BE2C (cell line): ENCODE results near the gene LRRC74B.

ENCODE experiments used
- DNase-seq: peaks from one replicate; pipeline ENCODE4 v3.0.0-alpha.2; 2020
- H3K27me3 ChIP-seq: fragments of 250-450 bp; sonication (Bioruptor Pico); 2 replicates; pipeline ENCODE4 v1.5.1; 2020; ENCODE audit warnings: mild to moderate bottlenecking
- H3K36me3 ChIP-seq: fragments of 250-450 bp; sonication (Bioruptor Pico); 2 replicates; pipeline ENCODE4 v1.5.1; 2020; ENCODE audit warnings: mild to moderate bottlenecking
- H3K4me1 ChIP-seq: fragments of 250-450 bp; sonication (Bioruptor Pico); 2 replicates; pipeline ENCODE4 v1.5.1; 2020
- H3K4me3 ChIP-seq: 2 replicates; pipeline ENCODE4 v1.5.1; 2011; ENCODE audit warnings: low read depth, low read length
- H3K9me3 ChIP-seq: fragments of 250-450 bp; sonication (Bioruptor Pico); 2 replicates; pipeline ENCODE4 v1.5.1; 2020
- TF ChIP-seq, protein P1 (sequence below): IDR thresholded peaks from 2 replicates; pipeline ENCODE4 v1.5.1; 2012; ENCODE audit warnings: mild to moderate bottlenecking, low read depth, low read length

Gene LRRC74B

GRCh38 chr22:21014726-21015465, 30.9 kb upstream of the LRRC74B start, which contains the start of gene P2RX6:
Gene P2RX6, plus strand, starts transcription at chr22:21015165. Its CDS starts 10 bp downstream, at chr22:21015175.
- H3K4me3 ChIP-seq: peak within 1 kb of the TSS; percentile 85
- no peaks in the 10 kb centered on the region; the same call in 1 of the 2 replicates for H3K36me3 ChIP-seq
- H3K27me3 ChIP-seq: no peaks in the 10 kb centered on the region
- H3K4me1 ChIP-seq: peaks cover 9% of the 10 kb centered on the region
- TF ChIP-seq, protein P1, sequence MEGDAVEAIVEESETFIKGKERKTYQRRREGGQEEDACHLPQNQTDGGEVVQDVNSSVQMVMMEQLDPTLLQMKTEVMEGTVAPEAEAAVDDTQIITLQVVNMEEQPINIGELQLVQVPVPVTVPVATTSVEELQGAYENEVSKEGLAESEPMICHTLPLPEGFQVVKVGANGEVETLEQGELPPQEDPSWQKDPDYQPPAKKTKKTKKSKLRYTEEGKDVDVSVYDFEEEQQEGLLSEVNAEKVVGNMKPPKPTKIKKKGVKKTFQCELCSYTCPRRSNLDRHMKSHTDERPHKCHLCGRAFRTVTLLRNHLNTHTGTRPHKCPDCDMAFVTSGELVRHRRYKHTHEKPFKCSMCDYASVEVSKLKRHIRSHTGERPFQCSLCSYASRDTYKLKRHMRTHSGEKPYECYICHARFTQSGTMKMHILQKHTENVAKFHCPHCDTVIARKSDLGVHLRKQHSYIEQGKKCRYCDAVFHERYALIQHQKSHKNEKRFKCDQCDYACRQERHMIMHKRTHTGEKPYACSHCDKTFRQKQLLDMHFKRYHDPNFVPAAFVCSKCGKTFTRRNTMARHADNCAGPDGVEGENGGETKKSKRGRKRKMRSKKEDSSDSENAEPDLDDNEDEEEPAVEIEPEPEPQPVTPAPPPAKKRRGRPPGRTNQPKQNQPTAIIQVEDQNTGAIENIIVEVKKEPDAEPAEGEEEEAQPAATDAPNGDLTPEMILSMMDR: no peak
- peak; percentile 89 for DNase-seq
- H3K9me3 ChIP-seq: no peaks in the 10 kb centered on the region

GRCh38 chr22:21015466-21016006, 30.2 kb upstream of the LRRC74B start:
- Histone ChIP-seq H3K27me3 (no peaks in the 10 kb centered on the region), H3K36me3 (no peaks in the 10 kb centered on the region; the same call in 1 of the 2 replicates), H3K4me1 (peaks cover 10% of the 10 kb centered on the region), H3K4me3 (peak overlapping the region; percentile 85), H3K9me3 (no peaks in the 10 kb centered on the region)
- TF ChIP-seq, protein P1: no peak
- no peak for DNase-seq

DNA sequence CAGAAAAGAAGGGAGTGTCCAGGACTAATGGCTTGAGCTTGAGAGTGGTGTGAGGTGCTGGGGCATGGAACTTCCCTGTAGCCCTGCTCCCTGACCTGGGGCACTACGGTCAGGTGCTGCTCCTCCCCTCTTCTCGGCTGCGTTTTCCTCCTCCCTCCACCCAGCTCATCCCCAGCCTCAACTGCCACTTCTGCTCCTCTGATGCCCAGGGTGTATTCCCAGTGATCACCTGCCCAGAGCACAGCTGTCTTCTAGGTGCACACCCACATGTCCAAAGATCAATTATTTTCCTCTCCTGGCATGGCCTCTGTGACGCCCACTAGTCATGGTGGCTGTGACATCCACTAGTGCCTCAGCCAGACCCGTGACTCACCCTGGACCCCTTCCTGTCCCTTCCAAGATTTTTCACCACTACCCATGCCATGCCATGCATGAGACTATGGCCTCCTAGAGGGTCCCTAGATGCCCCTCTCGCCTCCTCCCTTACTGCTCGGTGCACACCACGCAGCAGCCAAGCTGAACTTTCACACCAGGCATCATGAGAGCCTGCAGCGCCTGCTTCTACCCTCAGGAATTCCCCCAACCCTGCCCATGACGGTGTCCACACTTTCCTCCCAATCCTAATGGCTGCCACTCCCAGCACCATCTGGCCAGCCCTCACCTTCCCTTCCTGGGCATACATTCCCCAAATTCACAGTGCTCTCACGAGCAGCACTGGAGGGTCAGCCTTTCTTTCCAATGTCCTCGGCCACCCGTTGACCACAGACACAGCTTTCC, 28.9 kb upstream of the LRRC74B start:
- Histone ChIP-seq H3K4me3 (no peak overlapping the region), H3K36me3 (no peaks in the 10 kb centered on the region), H3K9me3 (no peaks in the 10 kb centered on the region), H3K4me1 (peaks cover 10% of the 10 kb centered on the region), H3K27me3 (no peaks in the 10 kb centered on the region)
- TF ChIP-seq, protein P1: no peak
- no peak for DNase-seq

GRCh38 chr22:21018314-21018713, 27.4 kb upstream of the LRRC74B start:
- no peaks in the 10 kb centered on the region for H3K36me3 ChIP-seq
- DNase-seq: no peak
- no peak overlapping the region for H3K4me3 ChIP-seq
- H3K27me3 ChIP-seq: no peaks in the 10 kb centered on the region
- H3K4me1 ChIP-seq: peaks cover 10% of the 10 kb centered on the region
- TF ChIP-seq, protein P1: no peak
- no peaks in the 10 kb centered on the region for H3K9me3 ChIP-seq

DNA sequence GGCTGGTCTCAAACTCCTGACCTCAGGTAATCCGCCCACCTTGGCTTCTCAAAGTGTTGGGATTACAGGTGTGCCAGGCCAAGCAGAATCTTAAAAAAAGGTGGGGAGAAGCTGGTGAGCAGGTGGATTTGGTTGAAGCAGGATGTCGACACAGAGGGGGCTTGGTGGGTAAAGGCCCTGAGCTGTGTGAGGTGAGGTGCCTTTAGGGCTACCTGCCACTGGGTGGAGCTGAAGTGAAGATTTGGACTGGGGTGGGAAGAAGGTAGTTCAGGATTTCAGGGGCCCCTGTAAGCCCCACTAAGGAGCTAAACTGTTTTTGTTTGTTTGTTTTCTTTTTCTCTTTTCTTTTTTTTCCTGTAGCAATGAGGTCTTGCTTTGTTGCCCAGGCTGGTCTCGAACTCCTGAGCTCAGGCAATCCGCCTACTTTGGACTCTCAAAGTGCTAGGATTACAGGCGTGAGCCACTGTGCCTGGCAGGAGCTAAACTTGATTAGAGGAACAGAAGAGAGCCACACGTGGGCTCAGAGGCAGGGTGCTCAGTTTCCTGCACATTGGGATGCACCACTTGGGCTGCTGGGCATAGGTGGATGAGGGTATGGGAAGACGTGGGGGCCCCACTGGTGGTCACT, 24.8 kb upstream of the LRRC74B start:
- Histone ChIP-seq H3K27me3 (no peaks in the 10 kb centered on the region), H3K4me3 (no peak overlapping the region), H3K9me3 (no peaks in the 10 kb centered on the region), H3K36me3 (no peaks in the 10 kb centered on the region), H3K4me1 (peaks cover 9% of the 10 kb centered on the region)
- TF ChIP-seq, protein P1: peak; percentile 57
- peak; percentile 40 for DNase-seq
